ENCODE results near the gene RPL15.

GRCh38 chr3:23885210-23885609 lies 31.7 kb upstream of the RPL15 start:
- no peak for TF ChIP-seq FOSB (CRISPR knock-in tag; IDR thresholded peaks at IDR 0.05)
- no peak for TF ChIP-seq CTCF (IDR thresholded peaks at IDR 0.05)
- no peak for TF ChIP-seq HDAC2 (IDR thresholded peaks at IDR 0.05)
- TF ChIP-seq RFX5 (IDR thresholded peaks at IDR 0.05) = no peak
- TF ChIP-seq JUN (IDR thresholded peaks at IDR 0.05) = no peak
- no peak for TF ChIP-seq RARB (CRISPR knock-in tag; IDR thresholded peaks at IDR 0.05)
- TF ChIP-seq MYC (IDR thresholded peaks at IDR 0.05; ENCODE audit: borderline replicate concordance, low read length) = no peak
- TF ChIP-seq ESRRA (IDR thresholded peaks at IDR 0.05; ENCODE audit: borderline replicate concordance, low read length) = no peak
- TF ChIP-seq HOXB5 (CRISPR knock-in tag; IDR thresholded peaks at IDR 0.05) = no peak
- TF ChIP-seq MAZ (IDR thresholded peaks at IDR 0.05; ENCODE audit: borderline replicate concordance, low read depth, low read length) = no peak
- TF ChIP-seq KDM5A (IDR thresholded peaks at IDR 0.05) = no peak
- TF ChIP-seq TP53 (CRISPR knock-in tag; IDR thresholded peaks at IDR 0.05) = no peak
- no peak for TF ChIP-seq JUNB (IDR thresholded peaks at IDR 0.05)
